Skin epidermis (tissue), 12 donors: Measurements from ENCODE around the gene GXYLT2.
A peak's percentile ranks its signal among the peaks of the same experiment; 100 is the strongest.

Experiments used
- H3K27ac ChIP-seq, 21 experiments: fragments of 200-600 bp; sonication (generic) in 11 of 21; one replicate each; pipeline ENCODE4 v1.5.0; 2020; ENCODE audit warnings: mild to moderate bottlenecking in 3 of 21, inconsistent platforms in 2 of 21, moderate library complexity in 2 of 21
- H3K4me3 ChIP-seq, 7 experiments: fragments of 200-600 bp; sonication (generic) in 2 of 7; one replicate each; pipeline ENCODE4 v1.5.0; 2020; ENCODE audit warnings: inconsistent platforms in 2 of 7, mild to moderate bottlenecking in 2 of 7, moderate library complexity in 1 of 7

Gene GXYLT2

GRCh38 chr3:72964633-72965032, 76.8 kb downstream of the GXYLT2 start:
- Histone ChIP-seq H3K27ac (no peak overlapping the region), H3K4me3 (no peak overlapping the region)

- Histone ChIP-seq H3K4me3 (no peak overlapping the region), H3K27ac (no peak overlapping the region)
These were observed 80.4 kb downstream of the GXYLT2 start for GRCh38 chr3:72968266-72968664.

- no peak overlapping the region for H3K27ac ChIP-seq
- no peak overlapping the region for H3K4me3 ChIP-seq
These were observed 81.9 kb downstream of the GXYLT2 start for GRCh38 chr3:72969766-72970165.

- Histone ChIP-seq H3K27ac (no peak overlapping the region), H3K4me3 (no peak overlapping the region)
These were observed 83.1 kb downstream of the GXYLT2 start for GRCh38 chr3:72970942-72971341.

- H3K27ac ChIP-seq, result no peak overlapping the region
- no peak overlapping the region for H3K4me3 ChIP-seq
These were observed 84.8 kb downstream of the GXYLT2 start for GRCh38 chr3:72972706-72973030.

- no peak overlapping the region for H3K27ac ChIP-seq
- H3K4me3 ChIP-seq, result no peak overlapping the region
These were observed 85.3 kb downstream of the GXYLT2 start for GRCh38 chr3:72973031-72973723.

GRCh38 chr3:72973786-72974185, 85.9 kb downstream of the GXYLT2 start:
- Histone ChIP-seq H3K27ac (no peak overlapping the region), H3K4me3 (no peak overlapping the region)

GRCh38 chr3:72974956-72975355, 87.1 kb downstream of the GXYLT2 start:
- Histone ChIP-seq H3K4me3 (no peak overlapping the region), H3K27ac (no peak overlapping the region)

- H3K27ac ChIP-seq, result no peak overlapping the region
- no peak overlapping the region for H3K4me3 ChIP-seq
These were observed 88.5 kb downstream of the GXYLT2 start for GRCh38 chr3:72976281-72976741.

GRCh38 chr3:72977060-72977808, 89.4 kb downstream of the GXYLT2 start:
- H3K27ac ChIP-seq, result no peak overlapping the region
- H3K4me3 ChIP-seq, result no peak overlapping the region

- no peak overlapping the region for H3K4me3 ChIP-seq
- no peak overlapping the region for H3K27ac ChIP-seq
These were observed 94.9 kb downstream of the GXYLT2 start for GRCh38 chr3:72982609-72983366.

- Histone ChIP-seq H3K27ac (no peak overlapping the region), H3K4me3 (no peak overlapping the region)
These were observed 97.7 kb downstream of the GXYLT2 start for GRCh38 chr3:72985576-72985975.

- Histone ChIP-seq H3K27ac (no peak overlapping the region), H3K4me3 (no peak overlapping the region)
These were observed 103.0 kb downstream of the GXYLT2 start for GRCh38 chr3:72990701-72991395.

- H3K4me3 ChIP-seq, result no peak overlapping the region
- no peak overlapping the region for H3K27ac ChIP-seq
These were observed 103.7 kb downstream of the GXYLT2 start for GRCh38 chr3:72991522-72991921.

GRCh38 chr3:72993391-72993790, 105.5 kb downstream of the GXYLT2 start:
- H3K27ac ChIP-seq, result no peak overlapping the region
- H3K4me3 ChIP-seq, result no peak overlapping the region

GRCh38 chr3:72995337-72995736, 107.5 kb downstream of the GXYLT2 start:
- no peak overlapping the region for H3K27ac ChIP-seq
- H3K4me3 ChIP-seq, result no peak overlapping the region

- Histone ChIP-seq H3K27ac (peak overlapping the region; percentile 34 to 99 (median 96)), H3K4me3 (peak overlapping the region; percentile 64 to 96 (median 86))
These were observed 108.3 kb downstream of the GXYLT2 start for GRCh38 chr3:72996121-72996472.

- Histone ChIP-seq H3K27ac (peak within 1 kb of the TSS; percentile 84 to 99 (median 96)), H3K4me3 (peak within 1 kb of the TSS; percentile 64 to 96 (median 86))
These were observed 108.9 kb downstream of the GXYLT2 start, which contains the start of gene PPP4R2 for GRCh38 chr3:72996473-72997333. Gene PPP4R2 (plus strand): TSS chr3:72996811. CDS start chr3:72997038, 227 bp downstream.

GRCh38 chr3:72997421-72997961, 109.6 kb downstream of the GXYLT2 start:
- peak overlapping the region; percentile 84 to 99 (median 96) for H3K27ac ChIP-seq
- peak overlapping the region; percentile 64 to 96 (median 86) for H3K4me3 ChIP-seq
